ENCODE data around the gene ITGA5.

Gene ITGA5

DNA sequence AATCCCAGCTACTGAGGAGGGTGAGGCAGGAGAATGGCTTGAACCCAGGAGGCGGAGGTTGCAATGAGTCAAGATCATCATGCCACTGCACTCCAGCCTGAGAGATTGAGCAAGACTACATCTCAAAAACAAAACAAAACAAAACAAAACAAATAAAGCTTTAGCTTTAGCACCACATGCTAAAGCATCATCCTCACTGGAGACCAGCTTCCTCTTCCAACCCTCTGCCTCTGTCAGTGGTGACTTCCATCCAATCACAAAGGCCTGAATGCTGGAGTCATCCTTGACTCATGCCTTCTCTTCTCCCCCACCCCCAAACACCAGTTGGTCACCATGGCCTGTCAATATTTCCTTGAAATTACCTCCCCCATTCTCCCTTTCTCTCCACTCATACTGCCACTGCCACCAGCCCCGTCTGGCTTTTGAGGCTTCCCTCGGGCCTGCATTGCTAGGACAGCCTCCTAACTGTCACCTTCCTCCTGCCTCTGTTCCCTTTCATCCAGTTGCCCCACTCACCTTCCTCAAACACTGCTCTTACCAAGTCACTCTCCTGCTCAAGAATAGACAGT lies 35.9 kb downstream of the ITGA5 start:
- Histone ChIP-seq H3K27me3 (ENCODE audit: control insufficient read depth, insufficient read depth, low read length) (no peaks in the 10 kb centered on the region), H3K27ac (no peak overlapping the region), H3K4me2 (ENCODE audit: low read length) (no peak overlapping the region), H3K9me3 (ENCODE audit: control insufficient read depth, low read length) (no peaks in the 10 kb centered on the region), H3K79me2 (peaks cover 2% of the 10 kb centered on the region), H3K4me1 (peaks cover 22% of the 10 kb centered on the region), H2AFZ (no peak overlapping the region), H3K4me3 (ENCODE audit: low read depth, low read length) (no peak overlapping the region), H3K36me3 (ENCODE audit: control insufficient read depth, insufficient read depth, low read length) (no peaks in the 10 kb centered on the region), H3K9ac (no peak overlapping the region)
- TF ChIP-seq, protein P1, sequence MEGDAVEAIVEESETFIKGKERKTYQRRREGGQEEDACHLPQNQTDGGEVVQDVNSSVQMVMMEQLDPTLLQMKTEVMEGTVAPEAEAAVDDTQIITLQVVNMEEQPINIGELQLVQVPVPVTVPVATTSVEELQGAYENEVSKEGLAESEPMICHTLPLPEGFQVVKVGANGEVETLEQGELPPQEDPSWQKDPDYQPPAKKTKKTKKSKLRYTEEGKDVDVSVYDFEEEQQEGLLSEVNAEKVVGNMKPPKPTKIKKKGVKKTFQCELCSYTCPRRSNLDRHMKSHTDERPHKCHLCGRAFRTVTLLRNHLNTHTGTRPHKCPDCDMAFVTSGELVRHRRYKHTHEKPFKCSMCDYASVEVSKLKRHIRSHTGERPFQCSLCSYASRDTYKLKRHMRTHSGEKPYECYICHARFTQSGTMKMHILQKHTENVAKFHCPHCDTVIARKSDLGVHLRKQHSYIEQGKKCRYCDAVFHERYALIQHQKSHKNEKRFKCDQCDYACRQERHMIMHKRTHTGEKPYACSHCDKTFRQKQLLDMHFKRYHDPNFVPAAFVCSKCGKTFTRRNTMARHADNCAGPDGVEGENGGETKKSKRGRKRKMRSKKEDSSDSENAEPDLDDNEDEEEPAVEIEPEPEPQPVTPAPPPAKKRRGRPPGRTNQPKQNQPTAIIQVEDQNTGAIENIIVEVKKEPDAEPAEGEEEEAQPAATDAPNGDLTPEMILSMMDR (IDR thresholded peaks at IDR 0.05), result no peak

DNA sequence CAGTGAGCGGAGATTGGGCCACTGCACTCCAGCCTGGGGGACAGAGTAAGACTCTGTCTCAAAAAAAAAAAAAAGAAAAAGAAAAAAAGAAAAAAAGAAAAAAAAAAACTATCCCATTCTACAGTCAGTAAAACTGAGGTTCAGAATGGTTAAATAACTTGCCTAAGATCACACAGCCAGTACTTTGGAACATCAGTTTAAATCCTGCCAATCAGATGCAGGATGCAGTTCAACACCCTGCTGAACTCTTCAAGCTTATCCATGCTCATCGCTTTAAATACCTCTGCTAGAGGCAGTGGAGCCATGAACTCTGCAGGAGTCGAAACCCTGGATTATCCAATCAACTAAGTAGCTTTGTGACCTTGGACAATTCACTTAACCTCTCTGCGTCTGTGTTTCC lies 37.9 kb downstream of the ITGA5 start:
- no peaks in the 10 kb centered on the region for H3K9me3 ChIP-seq (ENCODE audit: control insufficient read depth, low read length)
- TF ChIP-seq, protein P1 (IDR thresholded peaks at IDR 0.05), result no peak
- H3K27me3 ChIP-seq (ENCODE audit: control insufficient read depth, insufficient read depth, low read length), result no peaks in the 10 kb centered on the region
- H3K4me1 ChIP-seq, result peaks cover 10% of the 10 kb centered on the region
- no peak overlapping the region for H2AFZ ChIP-seq
- H3K36me3 ChIP-seq (ENCODE audit: control insufficient read depth, insufficient read depth, low read length), result no peaks in the 10 kb centered on the region
- H3K27ac ChIP-seq, result no peak overlapping the region
- H3K4me3 ChIP-seq (ENCODE audit: low read depth, low read length), result no peak overlapping the region
- no peak overlapping the region for H3K4me2 ChIP-seq (ENCODE audit: low read length)
- no peak overlapping the region for H3K9ac ChIP-seq
- H3K79me2 ChIP-seq, result peaks cover 2% of the 10 kb centered on the region

- Histone ChIP-seq H3K27ac (peak overlapping the region; percentile 69), H2AFZ (peak overlapping the region; percentile 73)
- TF ChIP-seq, protein P1 (IDR thresholded peaks at IDR 0.05), result peak; percentile 100
Observed at GRCh38 chr12:54379398-54380201, 39.5 kb downstream of the ITGA5 start.

GRCh38 chr12:54378796-54379397 lies 40.2 kb downstream of the ITGA5 start:
- peaks cover 2% of the 10 kb centered on the region for H3K79me2 ChIP-seq
- no peaks in the 10 kb centered on the region for H3K36me3 ChIP-seq (ENCODE audit: control insufficient read depth, insufficient read depth, low read length)
- peak overlapping the region; percentile 54 for H3K4me3 ChIP-seq (ENCODE audit: low read depth, low read length)
- H3K9ac ChIP-seq, result no peak overlapping the region
- H3K27me3 ChIP-seq (ENCODE audit: control insufficient read depth, insufficient read depth, low read length), result no peaks in the 10 kb centered on the region
- H2AFZ ChIP-seq, result peak overlapping the region; percentile 73
- H3K27ac ChIP-seq, result peak overlapping the region; percentile 69
- H3K4me1 ChIP-seq, result peaks cover 10% of the 10 kb centered on the region
- TF ChIP-seq, protein P1 (IDR thresholded peaks at IDR 0.05), result no peak
- H3K4me2 ChIP-seq (ENCODE audit: low read length), result peak overlapping the region; percentile 94
- H3K9me3 ChIP-seq (ENCODE audit: control insufficient read depth, low read length), result no peaks in the 10 kb centered on the region

More at GRCh38 chr12:54379398-54380201, 39.5 kb downstream of the ITGA5 start:
- Histone ChIP-seq H3K4me1 (peaks cover 10% of the 10 kb centered on the region), H3K79me2 (peaks cover 2% of the 10 kb centered on the region), H3K9ac (no peak overlapping the region), H3K4me3 (ENCODE audit: low read depth, low read length) (peak overlapping the region; percentile 50), H3K9me3 (ENCODE audit: control insufficient read depth, low read length) (no peaks in the 10 kb centered on the region), H3K27me3 (ENCODE audit: control insufficient read depth, insufficient read depth, low read length) (no peaks in the 10 kb centered on the region), H3K4me2 (ENCODE audit: low read length) (peak overlapping the region; percentile 94), H3K36me3 (ENCODE audit: control insufficient read depth, insufficient read depth, low read length) (no peaks in the 10 kb centered on the region)

All from parathyroid adenoma (tissue), 2 donors.